Panc1 (cell line): Measurements from ENCODE around the gene SLC35E3. TPM values are rescaled to one million over a fixed set of nuclear protein-coding genes. Genes with fewer than 3 reads are reported as not detected.

Source experiments
- ATAC-seq: fragments of 200-7000 bp; cut with Tn5 transposase; 2 replicates; pipeline ENCODE4 v1.9.1; 2020; ENCODE audit warnings: mild to moderate bottlenecking, moderate library complexity
- BruUV-seq: library from RNA; stranded (reverse); fragments of 400-500 nt; replicated peaks from 2 replicates; lab custom pipeline; 2021; lab: Mats Ljungman, UMichigan
- CTCF ChIA-PET: fragments of 300-600 bp; sonication (Branson Sonifier 250); formaldehyde crosslinking; loops from one replicate; lab custom pipeline; 2022; ENCODE audit warnings: antibody characterized with exemption; lab: Charles Lee
- POLR2A ChIA-PET: fragments of 300-600 bp; sonication (Branson Sonifier 250); formaldehyde crosslinking; loops from one replicate; lab custom pipeline; 2022; ENCODE audit warnings: antibody characterized with exemption; lab: Charles Lee
- DNase-seq: peaks from one replicate; pipeline ENCODE4 v3.0.0-alpha.2; 2010; ENCODE audit warnings: low read depth, low spot score
- H3K27ac ChIP-seq: 2 replicates; pipeline ENCODE4 v1.5.1; 2011; ENCODE audit warnings: mild to moderate bottlenecking, low read length, inconsistent platforms
- H3K27me3 ChIP-seq: fragments of 200-500 bp; sonication (Bioruptor generic); 2 replicates; pipeline ENCODE4 v1.6.0; 2014; ENCODE audit warnings: low read length, inconsistent platforms; ENCODE audit not compliant: control insufficient read depth, insufficient read depth
- H3K36me3 ChIP-seq: fragments of 200-500 bp; sonication (Bioruptor generic); 2 replicates; pipeline ENCODE4 v1.5.1; 2014; ENCODE audit warnings: inconsistent platforms, mild to moderate bottlenecking, low read length, moderate library complexity; ENCODE audit not compliant: control insufficient read depth, insufficient read depth
- H3K4me1 ChIP-seq: 2 replicates; pipeline ENCODE4 v1.5.1; 2011; ENCODE audit warnings: inconsistent platforms, mild to moderate bottlenecking, low read length, moderate library complexity; ENCODE audit not compliant: control insufficient read depth, insufficient read depth
- H3K4me3 ChIP-seq, 2 experiments: 2 replicates each; pipeline ENCODE4 v1.5.1; 2011 to 2012; ENCODE audit warnings: low read depth in 2 of 2, low read length in 2 of 2, mild to moderate bottlenecking in 2 of 2, inconsistent platforms in 1 of 2, moderate library complexity in 1 of 2
- H3K9me3 ChIP-seq: fragments of 200-500 bp; sonication (Bioruptor generic); 2 replicates; pipeline ENCODE4 v1.5.1; 2014; ENCODE audit warnings: low read depth, mild to moderate bottlenecking, inconsistent platforms, low read length, moderate library complexity; ENCODE audit not compliant: control insufficient read depth, insufficient read depth
- CTCF ChIP-seq: fragments of 450-650 bp; IDR thresholded peaks from 2 replicates; pipeline ENCODE4 v1.5.1; 2017; ENCODE audit warnings: mild to moderate bottlenecking
- POLR2AphosphoS5 ChIP-seq: IDR thresholded peaks from 2 replicates; pipeline ENCODE4 v1.6.1; 2012; ENCODE audit warnings: mild to moderate bottlenecking, low read depth, low read length, moderate library complexity
- SIN3A ChIP-seq: IDR thresholded peaks from 2 replicates; pipeline ENCODE4 v1.6.1; 2012; ENCODE audit warnings: low read depth, mild to moderate bottlenecking, low read length, moderate library complexity, borderline replicate concordance; ENCODE audit not compliant: insufficient read depth
- TCF7L2 ChIP-seq: IDR thresholded peaks from 2 replicates; pipeline ENCODE4 v1.6.1; 2011; ENCODE audit warnings: mild to moderate bottlenecking, low read depth, low read length, inconsistent platforms
- in situ Hi-C: cut with HindIII; loops from 2 replicates; pipeline ENCODE4 v1.10.0; 2016; ENCODE audit warnings: low sequenced_read_pairs, low pct_unique_long_range_greater_than_20kb
- intact Hi-C: fragments of 100-400 bp; cut with micrococcal nuclease; formaldehyde crosslinking; loops from one replicate; pipeline ENCODE4 v1.10.0; 2022; ENCODE audit not compliant: unreplicated experiment
- total RNA-seq: library from RNA; stranded (reverse); gene quantifications from one replicate; pipeline ENCODE4 v1.2.1, GENCODE V29; 2021; ENCODE audit not compliant: unreplicated experiment
- TF ChIP-seq, protein P1 (sequence below), 2 experiments: IDR thresholded peaks; 2 replicates each; pipeline ENCODE4 v1.6.1; 2011 to 2012; ENCODE audit warnings: low read depth in 2 of 2, control low read depth in 1 of 2, low read length in 1 of 2, mild to moderate bottlenecking in 1 of 2, moderate library complexity in 1 of 2; ENCODE audit not compliant: insufficient read depth in 1 of 2

The SLC35E3 gene
- total RNA-seq, 1 experiment from 2014 or later, result 15.9 TPM

GRCh38 chr12:68793436-68793835, 47.5 kb downstream of the SLC35E3 start:
- no peak; the same call in 1 of the 2 replicates for ATAC-seq
- Histone ChIP-seq H3K36me3 (no peaks in the 10 kb centered on the region), H3K4me1 (no peaks in the 10 kb centered on the region), H3K27me3 (no peaks in the 10 kb centered on the region), H3K4me3 (no peak overlapping the region), H3K27ac (no peak overlapping the region), H3K9me3 (no peaks in the 10 kb centered on the region)
- no TSS peak for BruUV-seq
- in situ Hi-C loops, result no loop called here
- no peak for DNase-seq
- intact Hi-C loops, result no loop called here
- POLR2A ChIA-PET, result interaction anchor here (0.6 kb wide), 2 partner anchors 13 to 98 kb away, joined by 3 to 5 read pairs; no protein-coding TSS in a partner anchor
- TF ChIP-seq CTCF, result no peak
- TF ChIP-seq, protein P1, sequence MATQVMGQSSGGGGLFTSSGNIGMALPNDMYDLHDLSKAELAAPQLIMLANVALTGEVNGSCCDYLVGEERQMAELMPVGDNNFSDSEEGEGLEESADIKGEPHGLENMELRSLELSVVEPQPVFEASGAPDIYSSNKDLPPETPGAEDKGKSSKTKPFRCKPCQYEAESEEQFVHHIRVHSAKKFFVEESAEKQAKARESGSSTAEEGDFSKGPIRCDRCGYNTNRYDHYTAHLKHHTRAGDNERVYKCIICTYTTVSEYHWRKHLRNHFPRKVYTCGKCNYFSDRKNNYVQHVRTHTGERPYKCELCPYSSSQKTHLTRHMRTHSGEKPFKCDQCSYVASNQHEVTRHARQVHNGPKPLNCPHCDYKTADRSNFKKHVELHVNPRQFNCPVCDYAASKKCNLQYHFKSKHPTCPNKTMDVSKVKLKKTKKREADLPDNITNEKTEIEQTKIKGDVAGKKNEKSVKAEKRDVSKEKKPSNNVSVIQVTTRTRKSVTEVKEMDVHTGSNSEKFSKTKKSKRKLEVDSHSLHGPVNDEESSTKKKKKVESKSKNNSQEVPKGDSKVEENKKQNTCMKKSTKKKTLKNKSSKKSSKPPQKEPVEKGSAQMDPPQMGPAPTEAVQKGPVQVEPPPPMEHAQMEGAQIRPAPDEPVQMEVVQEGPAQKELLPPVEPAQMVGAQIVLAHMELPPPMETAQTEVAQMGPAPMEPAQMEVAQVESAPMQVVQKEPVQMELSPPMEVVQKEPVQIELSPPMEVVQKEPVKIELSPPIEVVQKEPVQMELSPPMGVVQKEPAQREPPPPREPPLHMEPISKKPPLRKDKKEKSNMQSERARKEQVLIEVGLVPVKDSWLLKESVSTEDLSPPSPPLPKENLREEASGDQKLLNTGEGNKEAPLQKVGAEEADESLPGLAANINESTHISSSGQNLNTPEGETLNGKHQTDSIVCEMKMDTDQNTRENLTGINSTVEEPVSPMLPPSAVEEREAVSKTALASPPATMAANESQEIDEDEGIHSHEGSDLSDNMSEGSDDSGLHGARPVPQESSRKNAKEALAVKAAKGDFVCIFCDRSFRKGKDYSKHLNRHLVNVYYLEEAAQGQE (IDR thresholded peaks at IDR 0.05; ENCODE audit: insufficient read depth in 1 of 2, low read depth in 2 of 2, low read length in 1 of 2), result no peak
- TF ChIP-seq POLR2AphosphoS5, result no peak
- TF ChIP-seq TCF7L2, result no peak
- no peak for TF ChIP-seq SIN3A
- CTCF ChIA-PET, result no interaction called here

DNA sequence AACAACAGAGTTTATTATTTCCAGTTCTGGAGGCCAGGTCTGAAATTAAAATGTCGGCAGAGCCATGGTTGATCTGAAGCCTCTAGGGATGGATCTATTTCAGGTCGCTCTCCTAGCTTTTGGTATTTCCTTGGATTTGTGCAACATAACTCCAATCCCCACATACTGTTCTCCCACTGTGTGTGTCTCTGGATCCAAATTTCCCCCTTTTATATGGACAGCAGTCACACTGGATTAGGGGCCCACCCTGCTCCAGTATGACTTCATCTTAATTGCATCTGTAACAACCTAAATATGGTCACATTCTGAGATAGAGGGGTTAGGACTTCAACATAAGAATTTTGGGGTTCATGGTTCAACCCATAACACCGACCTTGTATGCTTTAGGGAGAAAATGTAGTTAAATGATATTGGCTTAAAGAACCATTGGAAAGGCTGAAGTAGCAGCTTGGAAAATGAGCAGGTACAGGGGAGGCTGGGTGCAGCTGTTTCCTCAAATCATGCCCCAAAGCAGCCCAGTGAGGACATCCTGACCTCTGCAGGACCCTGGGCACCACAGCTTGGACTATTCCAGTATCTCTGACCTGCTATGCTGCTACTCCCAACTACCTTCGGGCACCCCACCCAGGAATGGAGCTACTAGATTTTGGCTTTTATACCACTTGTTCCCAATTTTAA, 48.1 kb downstream of the SLC35E3 start:
- intact Hi-C loops (no loop called here), in situ Hi-C loops (no loop called here)
- Histone ChIP-seq H3K27ac (no peak overlapping the region), H3K36me3 (no peaks in the 10 kb centered on the region), H3K4me3 (no peak overlapping the region), H3K9me3 (no peaks in the 10 kb centered on the region), H3K4me1 (no peaks in the 10 kb centered on the region), H3K27me3 (no peaks in the 10 kb centered on the region)
- ChIA-PET CTCF (no interaction called here), POLR2A (no interaction called here)
- no TSS peak for BruUV-seq
- DNase-seq (no peak), ATAC-seq (no peak)
- TF ChIP-seq TCF7L2 (no peak), SIN3A (no peak), POLR2AphosphoS5 (no peak), CTCF (no peak)
- TF ChIP-seq, protein P1 (IDR thresholded peaks at IDR 0.05; ENCODE audit: insufficient read depth in 1 of 2, low read depth in 2 of 2, low read length in 1 of 2), result no peak
